K562 (cell line): Measurements from ENCODE around the gene SLC16A4. TPM values are rescaled to one million over a fixed set of nuclear protein-coding genes. Genes with fewer than 3 reads are reported as not detected.

Experiments
- EGR1 ChIP-seq: fragments of 450-650 bp; conservative IDR thresholded peaks from 2 replicates; pipeline ENCODE4 v1.6.1; 2017; ENCODE audit warnings: mild to moderate bottlenecking
- FOXP1 ChIP-seq: sonication (generic); formaldehyde crosslinking; IDR thresholded peaks from 2 replicates; pipeline ENCODE4 v1.8.0; 2022; ENCODE audit warnings: mild to moderate bottlenecking, missing genetic modification reagents
- GTF2A2 ChIP-seq: IDR thresholded peaks from 2 replicates; pipeline ENCODE4 v1.6.1; 2016; ENCODE audit warnings: mild to moderate bottlenecking, missing genetic modification characterization, missing compliant biosample characterization
- HNRNPL ChIP-seq: fragments of 200-400 bp; formaldehyde crosslinking; IDR thresholded peaks from 2 replicates; pipeline ENCODE4 v1.6.1; 2017; ENCODE audit warnings: low read depth, mild to moderate bottlenecking, low read length
- KDM5B ChIP-seq: fragments of 200-600 bp; sonication (generic); IDR thresholded peaks from 2 replicates; pipeline ENCODE4 v1.6.1; 2012; ENCODE audit warnings: low read depth, mild to moderate bottlenecking, moderate library complexity, low read length, control low read depth, inconsistent platforms; ENCODE audit not compliant: insufficient replicate concordance
- NFE2 ChIP-seq: IDR thresholded peaks from 2 replicates; pipeline ENCODE4 v1.6.1; 2014; ENCODE audit warnings: antibody characterized with exemption, low read depth
- PHB ChIP-seq: fragments of 250-450 bp; sonication (Bioruptor Pico); IDR thresholded peaks from 2 replicates; pipeline ENCODE4 v1.5.0; 2021
- RBM25 ChIP-seq: fragments of 200-400 bp; formaldehyde crosslinking; IDR thresholded peaks from 2 replicates; pipeline ENCODE4 v1.6.1; 2018; ENCODE audit warnings: low read length, low read depth, moderate library complexity; ENCODE audit not compliant: severe bottlenecking
- RHOXF2B ChIP-seq: fragments of 250-450 bp; sonication (Bioruptor Pico); conservative IDR thresholded peaks from 2 replicates; pipeline ENCODE4 v1.5.1; 2021
- SNAPC5 ChIP-seq: fragments of 250-450 bp; sonication (Bioruptor Pico); IDR thresholded peaks from 2 replicates; pipeline ENCODE4 v1.8.0; 2021; ENCODE audit warnings: moderate library complexity, mild to moderate bottlenecking, inconsistent platforms
- ZBTB7A ChIP-seq: IDR thresholded peaks from 2 replicates; pipeline ENCODE4 v1.6.1; 2011; ENCODE audit warnings: low read depth, mild to moderate bottlenecking, low read length, moderate library complexity, borderline replicate concordance; ENCODE audit not compliant: control insufficient read depth
- ZNF431 ChIP-seq: sonication (generic); formaldehyde crosslinking; IDR thresholded peaks from 2 replicates; pipeline ENCODE4 v1.8.0; 2022; ENCODE audit warnings: mild to moderate bottlenecking, missing genetic modification reagents
- ZNF740 ChIP-seq, 3 experiments: fragments of 200-800 bp in 1 of 3; sonication (Bioruptor generic) in 1 of 3; sonication (generic) in 1 of 3; formaldehyde crosslinking in 1 of 3; IDR thresholded peaks; 2 replicates each; pipeline versions ENCODE4 v1.6.1 to v1.8.0; 2016 to 2022; ENCODE audit warnings: mild to moderate bottlenecking in 2 of 3, missing compliant biosample characterization in 2 of 3, missing genetic modification characterization in 2 of 3, missing genetic modification reagents in 1 of 3
- polyA plus RNA-seq, 8 experiments: library from polyadenylated mRNA; depleted of rRNA in 4 of 8; stranded (reverse) in 5 of 8; unstranded in 3 of 8; fragments of >200 nt; fragmentation: Nextera tagmentation in 2 of 8; fragmentation: Illumina TruSeq in 1 of 8; extraction: Ambion mirVana in 2 of 8; extraction: Trizol in 1 of 8; gene quantifications; 2 replicates each; pipeline versions ENCODE4 v1.2.1 to v1.2.3, GENCODE V29; 2011 to 2014; ENCODE audit warnings: inconsistent platforms in 1 of 8, missing spikeins in 1 of 8
- total RNA-seq, 7 experiments: library from RNA; depleted of rRNA in 6 of 7; stranded (reverse); fragments of >200 nt in 6 of 7; fragmentation: Illumina TruSeq in 2 of 7; extraction: Trizol in 2 of 7; gene quantifications; 2 replicates each; pipeline versions ENCODE4 v1.2.1 to v1.2.3, GENCODE V29; 2011 to 2021; ENCODE audit warnings: low replicate concordance in 1 of 7
- TF ChIP-seq, protein P1 (sequence below): fragments of 450-650 bp; IDR thresholded peaks from 2 replicates; pipeline ENCODE4 v1.6.1; 2016; ENCODE audit warnings: low read depth
- TF ChIP-seq, protein P2 (sequence below): fragments of 450-650 bp; IDR thresholded peaks from 2 replicates; pipeline ENCODE4 v1.6.1; 2016; ENCODE audit warnings: mild to moderate bottlenecking

The SLC16A4 gene
- total and polyA plus RNA-seq, 9 of the 15 experiments (the other 6 are each of a cell fraction or from before 2014, with no cell fraction given): 0.04 to 0.31 (median 0.18) TPM; not detected in 1

DNA sequence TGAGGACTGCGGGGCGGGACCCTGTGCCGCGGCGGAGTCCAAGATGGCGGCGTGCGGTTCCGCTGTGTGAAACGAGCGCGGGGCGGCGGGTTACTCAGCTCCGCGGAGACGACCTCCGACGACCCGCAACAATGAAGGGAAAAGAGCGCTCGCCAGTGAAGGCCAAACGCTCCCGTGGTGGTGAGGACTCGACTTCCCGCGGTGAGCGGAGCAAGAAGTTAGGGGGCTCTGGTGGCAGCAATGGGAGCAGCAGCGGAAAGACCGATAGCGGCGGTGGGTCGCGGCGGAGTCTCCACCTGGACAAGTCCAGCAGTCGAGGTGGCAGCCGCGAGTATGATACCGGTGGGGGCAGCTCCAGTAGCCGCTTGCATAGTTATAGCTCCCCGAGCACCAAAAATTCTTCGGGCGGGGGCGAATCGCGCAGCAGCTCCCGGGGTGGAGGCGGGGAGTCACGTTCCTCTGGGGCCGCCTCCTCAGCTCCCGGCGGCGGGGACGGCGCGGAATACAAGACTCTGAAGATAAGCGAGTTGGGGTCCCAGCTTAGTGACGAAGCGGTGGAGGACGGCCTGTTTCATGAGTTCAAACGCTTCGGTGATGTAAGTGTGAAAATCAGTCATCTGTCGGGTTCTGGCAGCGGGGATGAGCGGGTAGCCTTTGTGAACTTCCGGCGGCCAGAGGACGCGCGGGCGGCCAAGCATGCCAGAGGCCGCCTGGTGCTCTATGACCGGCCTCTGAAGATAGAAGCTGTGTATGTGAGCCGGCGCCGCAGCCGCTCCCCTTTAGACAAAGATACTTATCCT is 51.2 kb downstream of the SLC16A4 start (continued):
- TF ChIP-seq, protein P1, sequence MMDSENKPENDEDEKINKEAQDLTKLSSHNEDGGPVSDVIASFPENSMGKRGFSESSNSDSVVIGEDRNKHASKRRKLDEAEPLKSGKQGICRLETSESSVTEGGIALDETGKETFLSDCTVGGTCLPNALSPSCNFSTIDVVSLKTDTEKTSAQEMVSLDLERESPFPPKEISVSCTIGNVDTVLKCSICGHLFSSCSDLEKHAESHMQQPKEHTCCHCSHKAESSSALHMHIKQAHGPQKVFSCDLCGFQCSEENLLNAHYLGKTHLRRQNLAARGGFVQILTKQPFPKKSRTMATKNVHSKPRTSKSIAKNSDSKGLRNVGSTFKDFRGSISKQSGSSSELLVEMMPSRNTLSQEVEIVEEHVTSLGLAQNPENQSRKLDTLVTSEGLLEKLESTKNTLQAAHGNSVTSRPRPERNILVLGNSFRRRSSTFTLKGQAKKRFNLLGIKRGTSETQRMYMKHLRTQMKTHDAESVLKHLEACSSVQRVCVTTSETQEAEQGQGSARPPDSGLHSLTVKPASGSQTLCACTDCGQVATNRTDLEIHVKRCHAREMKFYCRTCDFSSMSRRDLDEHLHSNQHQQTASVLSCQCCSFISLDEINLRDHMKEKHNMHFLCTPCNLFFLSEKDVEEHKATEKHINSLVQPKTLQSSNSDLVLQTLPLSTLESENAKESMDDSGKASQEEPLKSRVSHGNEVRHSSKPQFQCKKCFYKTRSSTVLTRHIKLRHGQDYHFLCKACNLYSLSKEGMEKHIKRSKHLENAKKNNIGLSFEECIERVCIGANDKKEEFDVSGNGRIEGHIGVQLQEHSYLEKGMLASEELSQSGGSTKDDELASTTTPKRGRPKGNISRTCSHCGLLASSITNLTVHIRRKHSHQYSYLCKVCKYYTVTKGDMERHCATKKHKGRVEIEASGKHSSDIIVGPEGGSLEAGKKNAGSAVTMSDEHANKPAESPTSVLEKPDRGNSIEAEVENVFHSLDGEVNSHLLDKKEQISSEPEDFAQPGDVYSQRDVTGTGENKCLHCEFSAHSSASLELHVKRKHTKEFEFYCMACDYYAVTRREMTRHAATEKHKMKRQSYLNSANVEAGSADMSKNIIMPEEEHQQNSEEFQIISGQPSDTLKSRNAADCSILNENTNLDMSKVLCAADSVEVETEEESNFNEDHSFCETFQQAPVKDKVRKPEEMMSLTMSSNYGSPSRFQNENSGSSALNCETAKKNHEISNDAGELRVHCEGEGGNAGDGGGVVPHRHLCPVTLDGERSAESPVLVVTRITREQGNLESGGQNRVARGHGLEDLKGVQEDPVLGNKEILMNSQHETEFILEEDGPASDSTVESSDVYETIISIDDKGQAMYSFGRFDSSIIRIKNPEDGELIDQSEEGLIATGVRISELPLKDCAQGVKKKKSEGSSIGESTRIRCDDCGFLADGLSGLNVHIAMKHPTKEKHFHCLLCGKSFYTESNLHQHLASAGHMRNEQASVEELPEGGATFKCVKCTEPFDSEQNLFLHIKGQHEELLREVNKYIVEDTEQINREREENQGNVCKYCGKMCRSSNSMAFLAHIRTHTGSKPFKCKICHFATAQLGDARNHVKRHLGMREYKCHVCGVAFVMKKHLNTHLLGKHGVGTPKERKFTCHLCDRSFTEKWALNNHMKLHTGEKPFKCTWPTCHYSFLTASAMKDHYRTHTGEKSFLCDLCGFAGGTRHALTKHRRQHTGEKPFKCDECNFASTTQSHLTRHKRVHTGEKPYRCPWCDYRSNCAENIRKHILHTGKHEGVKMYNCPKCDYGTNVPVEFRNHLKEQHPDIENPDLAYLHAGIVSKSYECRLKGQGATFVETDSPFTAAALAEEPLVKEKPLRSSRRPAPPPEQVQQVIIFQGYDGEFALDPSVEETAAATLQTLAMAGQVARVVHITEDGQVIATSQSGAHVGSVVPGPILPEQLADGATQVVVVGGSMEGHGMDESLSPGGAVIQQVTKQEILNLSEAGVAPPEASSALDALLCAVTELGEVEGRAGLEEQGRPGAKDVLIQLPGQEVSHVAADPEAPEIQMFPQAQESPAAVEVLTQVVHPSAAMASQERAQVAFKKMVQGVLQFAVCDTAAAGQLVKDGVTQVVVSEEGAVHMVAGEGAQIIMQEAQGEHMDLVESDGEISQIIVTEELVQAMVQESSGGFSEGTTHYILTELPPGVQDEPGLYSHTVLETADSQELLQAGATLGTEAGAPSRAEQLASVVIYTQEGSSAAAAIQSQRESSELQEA: no peak
- TF ChIP-seq RBM25 (no peak), KDM5B (peak; percentile 84), ZNF740 (CRISPR knock-in tag; IDR thresholded peaks at IDR 0.05) (no peak), ZNF740 (tag; IDR thresholded peaks at IDR 0.05) (no peak), EGR1 (peak; percentile 91), FOXP1 (CRISPR knock-in tag) (peak; percentile 56; the same call in 1 of the 2 replicates), HNRNPL (no peak), GTF2A2 (tag) (0 out of 2 replicates have a peak, but pooled peaks have one; percentile 44), NFE2 (no peak), ZBTB7A (peak; percentile 45; the same call in 1 of the 2 replicates), RHOXF2B (CRISPR knock-in tag) (no peak), ZNF431 (CRISPR knock-in tag) (0 out of 2 replicates have a peak, but pooled peaks have one; percentile 60), SNAPC5 (CRISPR knock-in tag) (no peak), PHB (CRISPR knock-in tag) (no peak)
- TF ChIP-seq, protein P2, sequence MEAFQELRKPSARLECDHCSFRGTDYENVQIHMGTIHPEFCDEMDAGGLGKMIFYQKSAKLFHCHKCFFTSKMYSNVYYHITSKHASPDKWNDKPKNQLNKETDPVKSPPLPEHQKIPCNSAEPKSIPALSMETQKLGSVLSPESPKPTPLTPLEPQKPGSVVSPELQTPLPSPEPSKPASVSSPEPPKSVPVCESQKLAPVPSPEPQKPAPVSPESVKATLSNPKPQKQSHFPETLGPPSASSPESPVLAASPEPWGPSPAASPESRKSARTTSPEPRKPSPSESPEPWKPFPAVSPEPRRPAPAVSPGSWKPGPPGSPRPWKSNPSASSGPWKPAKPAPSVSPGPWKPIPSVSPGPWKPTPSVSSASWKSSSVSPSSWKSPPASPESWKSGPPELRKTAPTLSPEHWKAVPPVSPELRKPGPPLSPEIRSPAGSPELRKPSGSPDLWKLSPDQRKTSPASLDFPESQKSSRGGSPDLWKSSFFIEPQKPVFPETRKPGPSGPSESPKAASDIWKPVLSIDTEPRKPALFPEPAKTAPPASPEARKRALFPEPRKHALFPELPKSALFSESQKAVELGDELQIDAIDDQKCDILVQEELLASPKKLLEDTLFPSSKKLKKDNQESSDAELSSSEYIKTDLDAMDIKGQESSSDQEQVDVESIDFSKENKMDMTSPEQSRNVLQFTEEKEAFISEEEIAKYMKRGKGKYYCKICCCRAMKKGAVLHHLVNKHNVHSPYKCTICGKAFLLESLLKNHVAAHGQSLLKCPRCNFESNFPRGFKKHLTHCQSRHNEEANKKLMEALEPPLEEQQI: peak; percentile 45; the same call in 1 of the 2 replicates
